Hippocampal formation (tissue), 2 donors: ENCODE data around the gene SYN1.
A peak's percentile ranks its signal among the peaks of the same experiment; 100 is the strongest.
"Not testable (repeated sequence)": the region's sequence is repeated elsewhere in the genome, so short reads cannot be mapped to it uniquely, and the experiment has no call there.

Experiments
- DNase-seq, 2 donors: peaks; one replicate each; lab custom pipeline; 2025; lab: John Stamatoyannopoulos, UW

The SYN1 gene

GRCh38 chrX:47619486-47620302 lies at the start of gene SYN1:
SYN1 (minus strand) TSS chrX:47619857; CDS start chrX:47619728, 129 bp downstream.
- DNase-seq: peak; percentile 60 to 63

GRCh38 chrX:47665797-47666196 lies 46.1 kb upstream of the SYN1 start:
- not testable (repeated sequence) for DNase-seq

- DNase-seq: no peak
Observed at GRCh38 chrX:47664737-47665136, 45.1 kb upstream of the SYN1 start.

- no peak for DNase-seq
Observed at GRCh38 chrX:47662144-47662657, 42.5 kb upstream of the SYN1 start.

- no peak for DNase-seq
Observed at GRCh38 chrX:47661539-47661938, 41.9 kb upstream of the SYN1 start.

GRCh38 chrX:47659421-47659726 lies 39.7 kb upstream of the SYN1 start:
- no peak for DNase-seq

GRCh38 chrX:47658684-47659420 lies 39.2 kb upstream of the SYN1 start, which contains the start of gene UXT:
UXT (minus strand) TSS chrX:47659180; CDS start chrX:47658927, 253 bp downstream.
- peak; percentile 76 to 85 for DNase-seq

GRCh38 chrX:47658301-47658683 lies 38.6 kb upstream of the SYN1 start:
- DNase-seq: no peak

GRCh38 chrX:47651043-47651905 lies 31.6 kb upstream of the SYN1 start:
- no peak for DNase-seq

GRCh38 chrX:47650164-47651042 lies 30.7 kb upstream of the SYN1 start, which contains the start of gene ELK1:
ELK1 (minus strand) TSS chrX:47650563; CDS start chrX:47641441, 9,122 bp downstream.
- peak; percentile 94 to 95 for DNase-seq

GRCh38 chrX:47649781-47650163 lies 30.1 kb upstream of the SYN1 start:
- DNase-seq: no peak

GRCh38 chrX:47649271-47649670 lies 29.6 kb upstream of the SYN1 start:
- DNase-seq: no peak

- DNase-seq: no peak
Observed at GRCh38 chrX:47648376-47648775, 28.7 kb upstream of the SYN1 start.

GRCh38 chrX:47646636-47647035 lies 27.0 kb upstream of the SYN1 start:
- DNase-seq: no peak

GRCh38 chrX:47645530-47645929 lies 25.9 kb upstream of the SYN1 start:
- DNase-seq: no peak

GRCh38 chrX:47644557-47645091 lies 25.0 kb upstream of the SYN1 start:
- DNase-seq: no peak

- no peak for DNase-seq
Observed at GRCh38 chrX:47643926-47644325, 24.3 kb upstream of the SYN1 start.

- DNase-seq: no peak
Observed at GRCh38 chrX:47638816-47639215, 19.2 kb upstream of the SYN1 start.

GRCh38 chrX:47637546-47638195 lies 18.0 kb upstream of the SYN1 start:
- peak; percentile 18 to 26 for DNase-seq
